Central memory CD8-positive, alpha-beta T cell (primary cell): ENCODE data around the gene SELENOH.

Experiments
- ATAC-seq: fragments of 150-1000 bp; cut with Tn5 transposase; replicated peaks from 2 replicates; pipeline ENCODE4 v1.10.0; 2022; ENCODE audit warnings: mild to moderate bottlenecking, moderate FRiP score, moderate number of reproducible peaks; ENCODE audit not compliant: poor library complexity, severe bottlenecking; ENCODE audit errors: extremely low read depth
- DNase-seq, 2 donors: peaks; one replicate each; pipeline ENCODE4 v3.0.0; 2021; ENCODE audit warnings: low spot score in 2 of 2
- H3K27ac Mint-ChIP-seq: one replicate; pipeline ENCODE4 v1.8.0; 2022; ENCODE audit warnings: low read depth, mild to moderate bottlenecking, moderate library complexity, mixed read lengths
- H3K27me3 Mint-ChIP-seq: one replicate; pipeline ENCODE4 v1.8.0; 2022; ENCODE audit warnings: mixed read lengths
- H3K36me3 Mint-ChIP-seq: one replicate; pipeline ENCODE4 v1.8.0; 2022; ENCODE audit warnings: mild to moderate bottlenecking, moderate library complexity, mixed read lengths; ENCODE audit not compliant: insufficient read depth
- H3K4me1 Mint-ChIP-seq: one replicate; pipeline ENCODE4 v1.8.0; 2022; ENCODE audit warnings: mixed read lengths
- H3K4me3 Mint-ChIP-seq: one replicate; pipeline ENCODE4 v1.8.0; 2022; ENCODE audit warnings: mild to moderate bottlenecking, moderate library complexity, mixed read lengths
- H3K9me3 Mint-ChIP-seq: one replicate; pipeline ENCODE4 v1.8.0; 2022; ENCODE audit warnings: mixed read lengths

Gene SELENOH

DNA sequence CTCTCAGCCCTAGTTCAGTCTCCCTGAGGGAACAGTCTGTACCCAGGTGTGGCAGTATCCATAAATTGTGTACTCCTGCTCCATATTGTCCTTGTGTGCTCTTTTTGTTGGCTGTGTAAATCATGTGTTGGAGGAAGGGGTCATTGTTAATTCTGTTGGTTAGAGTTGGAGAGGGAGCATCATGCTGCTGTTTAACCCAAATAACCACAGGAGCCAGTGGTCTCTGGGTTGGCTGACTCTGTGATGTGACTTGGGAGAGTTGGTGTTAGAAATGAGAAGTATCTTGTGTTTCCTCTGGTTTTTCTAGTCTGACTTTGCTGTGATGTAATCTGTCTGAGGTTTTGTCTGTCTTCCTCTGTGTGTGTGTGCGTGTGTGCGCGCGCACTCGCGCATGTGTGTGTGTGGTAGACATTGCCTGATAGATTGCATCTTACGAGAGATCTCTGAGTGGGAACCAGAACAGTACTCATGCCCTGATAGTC lies 50.8 kb downstream of the SELENOH start:
- Mint-ChIP-seq H3K36me3 (peaks cover 8% of the 10 kb centered on the region), H3K27ac (peak overlapping the region; percentile 93), H3K4me3 (peak overlapping the region; percentile 59), H3K9me3 (no peaks in the 10 kb centered on the region), H3K27me3 (no peaks in the 10 kb centered on the region), H3K4me1 (peaks cover 24% of the 10 kb centered on the region)
- DNase-seq: peak; percentile 70 to 81
- peak; percentile 96 for ATAC-seq

DNA sequence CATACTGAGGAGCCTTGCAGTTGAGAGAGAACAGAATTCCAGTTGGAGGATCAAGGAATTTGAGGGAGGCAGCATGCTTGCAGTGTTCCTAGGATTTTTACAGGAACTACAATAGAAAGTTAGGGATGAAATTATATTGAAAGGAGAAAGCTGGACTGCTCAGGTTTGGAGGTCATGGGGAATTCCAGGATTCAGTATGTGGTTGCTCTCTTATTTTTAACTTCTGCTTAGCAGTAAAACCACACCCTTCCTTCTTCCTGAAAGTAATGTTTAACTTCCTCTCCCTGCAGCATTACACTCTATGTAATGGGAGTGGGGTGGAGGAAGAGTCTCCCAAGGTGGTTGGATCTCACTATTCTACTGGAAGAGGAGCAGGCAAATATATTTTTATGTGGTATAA lies 51.6 kb downstream of the SELENOH start:
- Mint-ChIP-seq H3K9me3 (no peaks in the 10 kb centered on the region), H3K36me3 (peaks cover 8% of the 10 kb centered on the region), H3K27me3 (no peaks in the 10 kb centered on the region), H3K4me3 (peak overlapping the region; percentile 59), H3K27ac (peak overlapping the region; percentile 93), H3K4me1 (peaks cover 24% of the 10 kb centered on the region)
- ATAC-seq (no peak), DNase-seq (no peak)
